Measurements from ENCODE around the gene EIF2AK3. TPM values are rescaled to one million over a fixed set of nuclear protein-coding genes. Genes with fewer than 3 reads are reported as not detected.

Gene EIF2AK3
- total RNA-seq, 4 donors from 2014 or later = 7.9 to 11.9 (median 10.0) TPM

DNA sequence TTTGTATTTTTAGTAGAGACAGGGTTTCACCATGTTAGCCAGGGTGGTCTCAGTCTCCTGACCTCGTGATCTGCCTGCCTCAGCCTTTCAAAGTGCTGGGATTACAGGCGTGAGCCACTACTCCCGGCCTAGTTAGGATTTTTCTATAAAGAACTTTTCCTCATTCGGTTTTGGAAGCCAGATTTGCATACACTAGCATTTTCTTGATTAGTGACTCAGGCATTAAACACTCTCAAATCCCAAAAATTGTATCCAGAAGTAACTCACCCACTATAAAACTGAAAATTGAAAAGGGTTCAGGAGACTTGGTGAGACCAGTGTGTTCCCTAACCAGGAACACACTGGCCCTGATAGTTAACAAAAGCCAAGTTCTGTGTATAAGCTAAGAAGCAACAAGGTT, 25.2 kb downstream of the EIF2AK3 start:
- TF ChIP-seq POLR2AphosphoS5 (IDR thresholded peaks at IDR 0.05) (no peak), POLR2A (IDR thresholded peaks at IDR 0.05; ENCODE audit: low read depth) (no peak), EP300 (IDR thresholded peaks at IDR 0.05) (no peak)
- TF ChIP-seq, protein P1, sequence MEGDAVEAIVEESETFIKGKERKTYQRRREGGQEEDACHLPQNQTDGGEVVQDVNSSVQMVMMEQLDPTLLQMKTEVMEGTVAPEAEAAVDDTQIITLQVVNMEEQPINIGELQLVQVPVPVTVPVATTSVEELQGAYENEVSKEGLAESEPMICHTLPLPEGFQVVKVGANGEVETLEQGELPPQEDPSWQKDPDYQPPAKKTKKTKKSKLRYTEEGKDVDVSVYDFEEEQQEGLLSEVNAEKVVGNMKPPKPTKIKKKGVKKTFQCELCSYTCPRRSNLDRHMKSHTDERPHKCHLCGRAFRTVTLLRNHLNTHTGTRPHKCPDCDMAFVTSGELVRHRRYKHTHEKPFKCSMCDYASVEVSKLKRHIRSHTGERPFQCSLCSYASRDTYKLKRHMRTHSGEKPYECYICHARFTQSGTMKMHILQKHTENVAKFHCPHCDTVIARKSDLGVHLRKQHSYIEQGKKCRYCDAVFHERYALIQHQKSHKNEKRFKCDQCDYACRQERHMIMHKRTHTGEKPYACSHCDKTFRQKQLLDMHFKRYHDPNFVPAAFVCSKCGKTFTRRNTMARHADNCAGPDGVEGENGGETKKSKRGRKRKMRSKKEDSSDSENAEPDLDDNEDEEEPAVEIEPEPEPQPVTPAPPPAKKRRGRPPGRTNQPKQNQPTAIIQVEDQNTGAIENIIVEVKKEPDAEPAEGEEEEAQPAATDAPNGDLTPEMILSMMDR (IDR thresholded peaks at IDR 0.05) = no peak
- Histone ChIP-seq H3K4me1 (peaks cover 20 to 35% (median 28%) of the 10 kb centered on the region in 4 donors), H3K27me3 (no peaks in the 10 kb centered on the region), H3K4me3 (no peak overlapping the region), H3K9me3 (no peaks in the 10 kb centered on the region), H3K36me3 (no peaks in the 10 kb centered on the region), H3K27ac (replicated peaks in 1 of 4) (no peak overlapping the region)
- intact Hi-C loops (cut with DNase I) = no loop called here
- no peak for DNase-seq (ENCODE audit: extremely low spot score)
- WGBS = 84% methylated on average over 4 of the region's 4 CpGs

DNA sequence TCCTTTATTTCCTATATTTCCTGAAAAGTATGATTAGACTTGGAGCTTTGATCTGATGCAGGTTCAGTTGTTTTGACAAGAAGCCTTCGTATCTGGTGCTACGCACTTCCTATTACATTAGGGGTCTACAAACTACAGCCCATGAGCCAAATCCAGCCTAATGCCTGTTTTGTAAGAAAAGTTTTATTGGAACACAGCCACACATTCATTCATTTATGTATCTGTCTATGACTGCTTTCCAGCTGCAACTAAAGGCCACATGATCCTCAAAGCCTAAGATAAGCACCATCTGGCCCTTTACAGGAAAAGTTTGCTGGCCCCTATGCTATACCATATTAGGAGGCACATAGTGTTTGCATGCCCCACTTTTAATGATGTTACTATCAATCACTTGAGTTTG, 26.0 kb downstream of the EIF2AK3 start:
- H3K9me3 ChIP-seq = no peaks in the 10 kb centered on the region
- intact Hi-C loops (cut with DNase I) = no loop called here
- 84% methylated on average over 2 of the region's 2 CpGs for WGBS
- no peaks in the 10 kb centered on the region for H3K27me3 ChIP-seq
- H3K4me3 ChIP-seq = no peak overlapping the region
- H3K27ac ChIP-seq (replicated peaks in 1 of 4) = peak overlapping the region in 1 of 4 donors; percentile 10
- TF ChIP-seq EP300 (IDR thresholded peaks at IDR 0.05) (no peak), POLR2A (IDR thresholded peaks at IDR 0.05; ENCODE audit: low read depth) (no peak), POLR2AphosphoS5 (IDR thresholded peaks at IDR 0.05) (no peak)
- TF ChIP-seq, protein P1 (IDR thresholded peaks at IDR 0.05) = no peak
- peaks cover 20 to 35% (median 30%) of the 10 kb centered on the region in 4 donors for H3K4me1 ChIP-seq
- no peaks in the 10 kb centered on the region for H3K36me3 ChIP-seq
- DNase-seq (ENCODE audit: extremely low spot score) = no peak

DNA sequence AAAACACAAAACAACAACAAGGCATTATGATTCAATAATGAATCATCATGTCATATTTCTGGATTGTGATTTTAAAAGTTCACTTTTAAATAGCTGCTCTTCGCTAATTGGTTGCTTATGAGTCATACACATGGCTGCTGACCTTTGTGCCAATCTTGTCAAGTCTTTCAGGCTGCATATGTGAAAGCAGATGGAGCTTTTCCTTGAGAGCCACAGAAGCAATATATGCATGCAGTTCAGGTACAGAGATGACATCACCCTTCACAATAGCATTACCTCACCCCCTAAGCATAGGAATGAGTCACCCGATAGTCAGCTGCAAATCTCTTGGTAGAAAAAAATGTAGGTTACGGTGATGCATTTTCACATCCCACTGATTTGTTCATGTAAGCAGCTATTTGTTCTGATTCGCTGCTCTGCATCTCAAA, 27.2 kb downstream of the EIF2AK3 start:
- peaks cover 20 to 35% (median 30%) of the 10 kb centered on the region in 4 donors for H3K4me1 ChIP-seq
- no peaks in the 10 kb centered on the region for H3K36me3 ChIP-seq
- 25% methylated on average over 4 of the region's 4 CpGs for WGBS
- intact Hi-C loops (cut with DNase I) = no loop called here
- no peak for DNase-seq (ENCODE audit: extremely low spot score)
- H3K27ac ChIP-seq (replicated peaks in 1 of 4) = peak overlapping the region in 1 of 4 donors; percentile 10
- H3K4me3 ChIP-seq = no peak overlapping the region
- H3K27me3 ChIP-seq = no peaks in the 10 kb centered on the region
- H3K9me3 ChIP-seq = no peaks in the 10 kb centered on the region
- TF ChIP-seq EP300 (IDR thresholded peaks at IDR 0.05) = no peak
- TF ChIP-seq POLR2AphosphoS5 (IDR thresholded peaks at IDR 0.05) = peak; percentile 41 to 50
- no peak for TF ChIP-seq POLR2A (IDR thresholded peaks at IDR 0.05; ENCODE audit: low read depth)
- TF ChIP-seq, protein P1 (IDR thresholded peaks at IDR 0.05) = no peak

DNA sequence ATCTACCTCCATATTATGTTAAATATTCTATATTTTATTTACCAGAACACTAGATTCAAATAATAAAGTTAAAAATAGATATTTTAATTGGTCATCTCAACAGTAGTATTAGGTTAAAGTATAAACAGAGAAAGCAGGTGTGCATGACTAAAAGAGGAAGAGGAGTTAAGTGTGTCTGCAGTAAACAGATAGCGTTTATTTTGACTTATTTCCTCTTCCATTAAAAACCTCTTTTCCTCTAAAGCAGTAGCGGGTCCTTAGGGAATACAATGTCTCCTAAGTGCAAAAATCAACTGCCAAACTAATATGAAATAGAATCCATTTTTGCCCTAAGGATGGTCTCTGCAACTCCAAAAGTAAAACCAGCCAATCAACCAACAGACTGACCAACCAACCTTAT, 27.7 kb downstream of the EIF2AK3 start:
- Histone ChIP-seq H3K9me3 (no peaks in the 10 kb centered on the region), H3K27me3 (no peaks in the 10 kb centered on the region), H3K36me3 (peaks cover 0 to 4% (median 0%) of the 10 kb centered on the region in 4 donors), H3K27ac (replicated peaks in 1 of 4) (peak overlapping the region in 1 of 4 donors; percentile 10), H3K4me1 (peaks cover 20 to 35% (median 30%) of the 10 kb centered on the region in 4 donors), H3K4me3 (no peak overlapping the region)
- no peak for DNase-seq (ENCODE audit: extremely low spot score)
- intact Hi-C loops (cut with DNase I) = no loop called here
- 59% methylated on average over 2 of the region's 2 CpGs for WGBS
- TF ChIP-seq, protein P1 (IDR thresholded peaks at IDR 0.05) = no peak
- TF ChIP-seq EP300 (IDR thresholded peaks at IDR 0.05) (no peak), POLR2AphosphoS5 (IDR thresholded peaks at IDR 0.05) (no peak), POLR2A (IDR thresholded peaks at IDR 0.05; ENCODE audit: low read depth) (no peak)

DNA sequence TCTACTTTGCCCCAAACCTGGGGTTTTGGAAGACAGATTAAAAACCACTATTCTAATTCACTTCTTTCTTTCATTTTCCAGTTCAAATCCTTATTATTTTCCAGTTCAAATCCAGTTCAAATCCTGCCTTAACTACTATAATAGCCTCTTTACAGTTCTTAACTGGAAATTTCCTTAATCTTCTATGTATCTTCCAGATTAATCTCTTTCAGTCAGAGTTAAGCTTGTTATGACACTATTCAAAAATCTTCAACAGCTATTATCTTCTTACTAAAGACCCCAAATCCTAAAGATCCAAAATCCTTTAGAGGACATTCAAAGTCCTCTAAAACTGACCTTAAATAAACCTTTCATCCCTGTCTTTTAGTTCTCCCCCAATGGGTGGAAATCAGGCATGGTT, 30.1 kb downstream of the EIF2AK3 start:
- Histone ChIP-seq H3K27me3 (no peaks in the 10 kb centered on the region), H3K9me3 (no peaks in the 10 kb centered on the region), H3K4me3 (no peak overlapping the region), H3K36me3 (peaks cover 10 to 25% (median 15%) of the 10 kb centered on the region in 4 donors), H3K4me1 (peaks cover 20 to 30% (median 28%) of the 10 kb centered on the region in 4 donors), H3K27ac (replicated peaks in 1 of 4) (no peak overlapping the region)
- intact Hi-C loops (cut with DNase I) = no loop called here
- TF ChIP-seq POLR2A (IDR thresholded peaks at IDR 0.05; ENCODE audit: low read depth) (no peak), POLR2AphosphoS5 (IDR thresholded peaks at IDR 0.05) (no peak), EP300 (IDR thresholded peaks at IDR 0.05) (no peak)
- TF ChIP-seq, protein P1 (IDR thresholded peaks at IDR 0.05) = no peak
- no peak for DNase-seq (ENCODE audit: extremely low spot score)
